NCI-H748 (cell line): ENCODE measurements around the gene LMF2.
A peak's percentile ranks its signal among the peaks of the same experiment; 100 is the strongest.
"Not testable (repeated sequence)": the region's sequence is repeated elsewhere in the genome, so short reads cannot be mapped to it uniquely, and the experiment has no call there.

Experiments used
- DNase-seq: peaks from one replicate; lab custom pipeline; 2025; ENCODE audit not compliant: unreplicated experiment; lab: John Stamatoyannopoulos, UW

Gene LMF2

DNA sequence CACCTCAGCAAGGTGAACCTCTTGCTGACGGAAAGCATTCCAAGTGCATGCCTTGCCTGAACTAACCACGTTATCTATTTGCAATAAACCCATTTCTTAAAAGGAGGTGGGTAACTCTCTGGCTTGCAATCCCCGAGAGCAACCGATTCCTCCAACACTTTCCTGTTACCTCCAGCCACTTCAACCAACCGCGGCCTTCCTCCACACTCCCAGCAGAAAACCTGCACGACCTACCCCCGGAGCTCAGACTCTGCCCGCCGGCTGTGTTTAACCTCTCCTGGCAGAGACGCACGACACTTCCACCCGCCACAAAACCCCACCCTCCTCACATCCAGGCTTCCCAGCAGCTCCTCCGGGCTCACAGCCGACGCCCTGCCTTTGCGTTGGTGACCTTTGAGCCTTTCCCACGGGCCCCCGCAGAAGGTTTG, 17.2 kb upstream of the LMF2 start:
- peak; percentile 59 for DNase-seq

DNA sequence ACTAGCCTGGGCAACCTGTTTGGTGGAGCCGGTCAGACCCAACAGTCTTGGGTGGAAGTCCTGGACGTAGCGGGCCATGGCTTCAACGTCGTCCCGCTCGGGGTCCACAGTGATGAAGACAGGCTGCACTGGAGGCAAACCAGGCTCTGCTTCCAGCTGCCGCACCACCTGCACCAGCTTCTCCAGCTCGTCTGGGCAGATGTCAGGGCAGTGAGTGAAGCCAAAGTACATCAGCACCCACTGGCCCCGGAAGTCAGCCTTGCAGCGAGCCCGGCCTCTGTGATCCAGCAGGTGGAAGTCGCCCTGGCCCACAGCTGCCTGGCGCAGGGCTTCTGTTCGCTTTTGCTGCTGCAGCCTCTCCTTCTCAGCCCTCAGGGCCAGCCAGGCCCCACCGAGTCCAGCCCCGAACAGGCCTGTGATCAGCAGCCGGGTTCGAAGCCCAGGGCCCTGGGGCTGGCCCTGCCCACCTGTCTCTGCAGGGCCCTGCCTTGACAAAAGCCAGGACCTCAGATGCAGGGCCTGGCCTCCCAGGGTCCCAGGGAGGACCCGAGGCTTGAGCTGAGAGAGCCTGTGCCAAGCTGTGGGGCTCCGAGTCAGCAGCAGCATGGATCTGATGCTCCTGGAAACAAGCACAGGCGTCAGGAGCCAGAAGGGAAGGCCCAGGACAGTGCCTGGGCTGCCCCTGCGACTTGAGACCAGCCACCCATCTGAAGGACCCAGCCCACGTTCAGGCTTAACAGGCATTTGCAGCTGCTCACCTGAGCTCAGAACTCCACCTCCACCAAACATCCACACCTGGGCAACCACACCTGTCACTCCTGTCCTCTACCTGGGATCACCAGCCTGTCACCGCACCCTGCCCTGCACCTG, 16.5 kb upstream of the LMF2 start:
- peak; percentile 37 for DNase-seq

DNA sequence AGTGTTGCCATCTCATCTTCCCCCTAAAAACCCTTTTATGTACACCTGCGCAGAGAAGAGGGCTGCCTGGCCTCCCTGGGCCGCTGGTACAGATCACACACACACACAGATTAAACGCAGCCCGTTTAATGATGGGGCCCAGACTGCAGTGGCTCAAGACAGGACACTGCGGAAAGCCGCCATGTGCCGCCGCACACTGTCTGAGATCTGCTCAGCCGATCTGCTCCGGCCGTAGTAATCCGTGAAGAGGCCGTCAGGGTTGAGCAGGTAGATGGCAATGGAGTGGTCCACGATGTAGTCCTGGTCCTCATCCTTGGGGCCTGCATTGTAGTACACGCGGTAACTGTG, 15.9 kb upstream of the LMF2 start:
- DNase-seq: no peak

DNA sequence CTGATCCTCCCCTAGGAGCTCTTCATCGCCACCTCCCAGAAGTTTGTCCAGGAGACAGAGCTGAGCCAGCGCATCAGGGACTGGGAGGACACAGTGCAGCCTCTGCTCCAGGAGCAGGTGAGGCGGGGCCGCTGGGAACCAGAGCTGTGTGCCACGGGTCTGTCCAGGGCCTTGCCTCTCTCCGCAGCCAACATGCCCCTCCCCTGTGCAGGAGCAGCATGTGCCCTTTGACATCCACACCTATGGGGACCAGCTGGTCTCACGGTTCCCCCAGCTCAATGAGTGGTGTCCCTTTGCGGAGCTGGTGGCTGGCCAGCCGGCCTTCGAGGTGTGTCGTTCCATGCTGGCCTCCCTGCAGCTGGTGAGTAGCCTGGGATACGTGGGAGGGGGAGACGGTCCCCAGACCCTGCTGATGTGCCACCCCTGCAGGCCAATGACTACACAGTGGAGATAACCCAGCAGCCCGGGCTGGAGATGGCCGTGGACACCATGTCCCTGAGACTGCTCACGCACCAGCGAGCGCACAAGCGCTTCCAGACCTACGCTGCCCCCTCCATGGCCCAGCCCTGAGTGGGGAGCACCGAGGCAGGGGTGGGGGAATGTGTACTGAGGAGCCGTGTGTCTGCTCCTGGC, 15.4 kb upstream of the LMF2 start:
- DNase-seq: no peak

DNA sequence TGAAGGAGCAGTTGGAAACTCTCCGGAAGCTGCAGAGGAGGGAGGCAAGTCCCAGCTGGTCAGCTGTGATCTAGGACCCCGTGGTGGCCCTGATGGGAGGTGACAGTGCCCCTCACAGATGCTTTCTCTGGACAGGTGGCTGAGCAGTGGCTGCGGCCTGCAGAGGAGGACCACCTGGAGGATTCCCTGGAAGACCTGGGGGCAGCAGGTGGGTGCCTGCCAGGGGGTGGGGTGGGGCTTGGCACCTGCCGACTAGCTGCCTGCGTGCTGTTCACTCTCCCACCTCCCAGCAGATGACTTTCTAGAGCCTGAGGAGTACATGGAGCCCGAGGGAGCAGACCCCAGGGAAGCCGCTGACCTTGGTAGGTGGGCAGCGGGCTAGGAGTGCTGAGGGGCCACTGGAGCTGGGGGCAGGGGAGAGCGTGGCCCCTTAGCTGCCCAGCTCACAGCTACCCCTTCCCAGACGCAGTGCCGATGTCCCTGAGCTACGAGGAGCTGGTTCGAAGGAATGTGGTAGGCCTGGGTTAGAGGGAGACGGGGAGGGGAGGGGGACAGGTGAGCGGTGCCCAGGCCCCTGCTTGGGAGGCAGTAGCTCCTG, 14.8 kb upstream of the LMF2 start:
- DNase-seq: no peak

DNA sequence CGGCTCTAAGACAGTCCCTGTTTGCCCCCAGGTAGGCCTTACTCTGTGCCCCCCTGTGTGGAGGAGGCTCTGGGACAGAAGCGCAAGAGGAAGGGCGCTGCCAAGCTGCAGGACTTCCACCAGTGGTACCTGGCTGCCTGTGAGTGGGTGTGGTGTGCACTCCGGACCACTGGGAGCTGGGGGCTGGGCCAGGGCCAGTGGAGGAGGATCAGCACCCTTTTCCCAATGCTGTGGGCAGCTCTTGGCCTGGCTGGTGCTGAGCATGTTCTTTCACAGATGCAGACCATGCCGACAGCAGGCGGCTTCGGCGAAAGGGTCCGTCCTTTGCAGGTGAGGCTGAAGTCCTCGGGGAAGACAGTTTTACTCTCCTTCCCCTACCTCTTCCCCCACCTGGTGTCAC, 14.2 kb upstream of the LMF2 start:
- no peak for DNase-seq

DNA sequence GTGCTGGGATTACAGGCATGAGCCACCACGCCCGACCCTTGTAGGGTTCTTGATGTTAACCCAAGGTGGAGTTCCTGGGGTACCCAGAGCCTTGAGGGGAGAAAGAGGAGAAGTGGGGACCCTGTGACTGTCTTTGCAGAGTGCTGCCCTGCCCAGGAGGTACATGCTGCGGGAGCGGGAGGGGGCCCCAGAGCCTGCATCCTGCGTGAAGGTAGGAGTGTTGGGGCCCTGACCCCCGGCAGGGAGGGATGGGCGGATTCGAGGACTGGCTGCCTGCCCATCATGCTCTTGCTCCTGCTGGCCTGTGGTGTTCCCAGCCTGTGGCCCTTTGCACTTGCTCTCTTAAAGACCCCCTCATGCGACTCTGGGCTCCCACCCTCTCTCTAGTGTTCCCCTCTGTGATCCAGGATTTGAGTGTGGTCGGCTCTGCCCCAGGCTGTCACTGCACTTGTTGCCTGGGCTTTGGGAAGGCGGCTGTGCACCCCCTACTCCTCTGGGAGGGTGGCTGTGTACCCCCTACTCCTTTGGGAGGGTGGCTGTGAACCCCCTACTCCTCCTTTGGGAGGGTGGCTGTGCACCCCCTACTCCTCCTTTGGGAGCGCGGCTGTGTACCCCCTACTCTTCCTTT, 13.4 kb upstream of the LMF2 start:
- DNase-seq: no peak

DNA sequence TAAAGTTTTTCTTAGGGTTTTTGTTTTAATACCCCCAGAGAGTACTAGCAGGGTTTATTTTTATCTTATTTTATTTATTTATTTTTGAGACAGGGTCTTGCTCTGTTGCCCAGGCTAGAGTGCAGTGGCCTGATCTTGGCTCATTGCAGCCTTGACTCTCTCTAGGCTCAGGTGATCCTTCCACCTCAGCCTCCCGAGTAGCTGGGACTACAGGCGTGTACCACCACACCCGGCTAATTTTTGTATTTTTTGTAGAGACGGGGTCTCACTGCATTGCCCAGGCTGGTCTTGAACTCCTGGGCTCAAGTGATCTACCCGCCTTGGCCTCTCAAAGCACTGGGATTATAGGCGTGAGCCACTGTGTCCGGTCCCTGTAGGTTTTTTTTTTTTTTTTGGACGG, 12.7 kb upstream of the LMF2 start:
- not testable (repeated sequence) for DNase-seq

DNA sequence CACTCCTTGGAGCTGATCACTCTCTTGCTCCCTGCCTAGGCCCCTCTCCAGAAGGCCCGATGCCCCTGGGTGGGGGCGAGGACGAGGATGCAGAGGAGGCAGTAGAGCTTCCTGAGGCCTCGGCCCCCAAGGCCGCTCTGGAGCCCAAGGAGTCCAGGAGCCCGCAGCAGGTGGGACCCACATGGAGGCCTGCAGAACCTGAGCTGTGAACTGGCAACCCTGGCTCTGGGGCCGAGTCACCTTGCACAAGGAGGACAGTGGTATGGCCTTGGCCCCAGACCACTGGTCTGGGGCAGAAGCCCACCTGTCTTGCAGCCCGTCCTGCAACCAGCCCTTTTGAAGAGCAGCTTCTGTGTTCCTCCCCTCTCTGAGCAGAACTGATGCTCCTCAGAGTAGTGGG, 11.6 kb upstream of the LMF2 start:
- DNase-seq: no peak

DNA sequence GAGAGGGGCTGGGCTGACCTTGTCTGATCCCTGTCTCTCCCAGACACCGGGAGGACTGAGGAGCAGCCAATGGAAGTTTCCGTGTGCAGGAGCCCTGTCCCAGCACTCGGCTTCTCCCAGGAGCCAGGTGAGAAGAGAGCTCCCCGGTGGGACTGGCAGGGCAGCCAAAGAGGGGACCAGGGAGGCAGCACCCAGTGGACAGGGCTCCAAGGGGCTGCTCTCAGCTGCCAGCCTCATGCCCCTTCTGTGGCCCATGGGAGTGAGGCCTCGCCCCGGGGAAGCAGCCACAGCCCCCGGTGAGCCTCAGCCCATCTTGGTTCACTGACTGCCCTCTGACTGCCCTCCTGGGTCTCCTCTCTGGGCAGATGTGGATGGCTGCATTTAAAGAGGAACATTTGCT, 11.1 kb upstream of the LMF2 start:
- DNase-seq: no peak

DNA sequence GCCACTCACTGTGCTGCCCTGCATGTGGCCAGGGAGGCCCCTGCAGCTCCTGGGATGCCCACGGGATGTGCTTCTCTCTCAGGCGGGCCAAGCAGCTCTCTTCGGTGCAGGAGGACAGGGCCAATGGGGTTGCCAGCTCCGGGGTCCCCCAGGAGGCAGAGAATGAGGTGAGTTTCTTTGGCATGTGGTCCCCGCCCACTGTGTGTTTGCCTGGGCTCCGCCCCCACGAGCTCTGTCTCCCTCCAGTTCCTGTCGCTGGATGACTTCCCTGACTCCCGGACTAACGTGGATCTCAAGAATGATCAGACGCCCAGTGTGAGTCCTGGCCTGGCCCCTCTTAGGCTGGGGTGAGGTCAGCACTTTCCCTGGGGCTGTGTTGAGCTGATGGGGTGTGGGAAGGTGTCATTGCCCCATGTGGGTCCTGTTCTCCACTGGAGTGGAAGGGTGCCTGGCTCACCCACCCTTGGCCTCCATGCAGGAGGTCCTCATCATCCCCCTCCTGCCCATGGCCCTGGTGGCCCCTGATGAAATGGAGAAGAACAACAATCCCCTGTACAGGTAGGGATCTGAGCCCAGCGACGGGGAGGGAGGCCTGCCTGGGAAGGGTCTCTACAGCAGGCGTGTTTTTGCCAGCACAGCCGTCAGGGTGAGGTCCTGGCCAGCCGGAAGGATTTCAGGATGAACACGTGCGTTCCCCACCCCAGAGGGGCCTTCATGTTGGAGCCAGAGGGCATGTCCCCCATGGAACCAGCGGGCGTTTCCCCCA, 10.2 kb upstream of the LMF2 start:
- DNase-seq: no peak

DNA sequence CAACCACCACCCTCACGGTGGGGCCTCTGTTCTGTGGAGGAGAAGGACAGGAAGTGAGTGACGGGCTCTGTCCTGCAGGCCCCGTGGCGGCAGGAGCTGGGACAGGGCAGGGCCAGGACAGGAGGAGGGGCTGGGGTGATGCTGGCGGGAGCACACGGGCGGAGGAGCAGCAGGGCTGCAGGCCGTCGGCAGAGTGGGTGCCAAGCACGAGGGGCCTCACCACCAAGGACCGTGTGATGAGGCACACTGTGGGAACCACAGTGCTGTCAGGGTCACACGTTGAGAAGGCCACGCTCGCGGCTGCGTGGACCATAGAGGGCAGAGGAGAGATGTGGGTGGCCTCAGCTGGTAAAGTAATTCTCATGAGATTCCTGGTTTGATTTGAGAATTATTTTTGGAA, 9.4 kb upstream of the LMF2 start:
- no peak for DNase-seq

DNA sequence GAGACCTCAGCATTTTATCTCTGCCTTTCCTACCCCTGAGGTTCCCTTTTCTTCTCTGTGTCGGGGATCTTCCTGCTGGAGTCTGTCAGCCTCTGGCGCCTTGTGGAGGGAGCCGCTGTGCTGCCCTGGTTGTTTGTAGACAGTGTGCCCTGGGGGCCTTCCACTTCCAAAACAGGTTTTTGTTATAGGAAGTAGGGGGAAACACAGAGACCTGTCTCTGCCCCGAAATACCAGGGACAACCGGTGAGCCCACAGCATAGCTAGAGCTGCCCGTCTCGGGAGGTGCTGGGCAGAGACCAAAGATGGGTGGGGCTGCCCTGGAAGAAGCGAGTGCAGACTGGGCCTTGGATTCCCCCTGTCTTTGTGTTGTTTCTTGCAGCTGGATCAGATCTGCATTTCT, 8.6 kb upstream of the LMF2 start:
- no peak for DNase-seq

DNA sequence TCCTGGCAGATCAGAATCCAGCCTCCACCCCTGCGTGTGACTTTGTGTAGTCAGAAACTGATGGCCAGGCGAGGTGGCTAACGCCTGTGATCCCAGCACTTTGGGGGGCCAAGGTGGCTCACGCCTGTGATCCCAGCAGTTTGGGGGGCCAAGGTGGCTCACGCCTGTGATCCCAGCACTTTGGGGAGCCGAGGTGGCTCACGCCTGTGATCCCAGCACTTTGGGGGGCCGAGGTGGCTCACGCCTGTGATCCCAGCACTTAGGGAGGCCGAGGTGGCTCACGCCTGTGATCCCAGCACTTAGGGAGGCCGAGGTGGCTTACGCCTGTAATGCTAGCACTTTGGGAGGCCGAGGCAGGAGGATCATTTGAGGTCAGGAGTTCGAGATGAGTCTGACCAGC, 5.7 kb upstream of the LMF2 start:
- DNase-seq: no peak

DNA sequence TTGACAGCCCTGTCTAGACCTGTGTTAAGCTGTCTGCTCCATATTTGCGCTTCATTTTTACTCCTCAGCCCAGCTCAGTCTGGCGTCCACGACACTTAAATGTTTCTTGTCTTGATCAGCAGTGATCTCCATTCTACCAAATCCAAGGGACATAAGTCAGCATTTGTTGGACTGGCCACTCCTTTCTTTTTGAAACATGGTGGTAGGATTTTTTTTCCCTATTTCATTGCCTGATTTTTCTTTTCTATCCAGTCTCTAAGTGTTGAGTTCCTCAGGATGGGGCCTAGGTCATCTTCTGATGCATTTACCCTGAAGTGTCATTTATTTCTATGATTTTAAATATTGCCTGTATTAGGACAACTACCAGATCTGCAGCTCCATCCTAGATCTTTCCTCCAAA, 1.4 kb upstream of the LMF2 start:
- no peak for DNase-seq

DNA sequence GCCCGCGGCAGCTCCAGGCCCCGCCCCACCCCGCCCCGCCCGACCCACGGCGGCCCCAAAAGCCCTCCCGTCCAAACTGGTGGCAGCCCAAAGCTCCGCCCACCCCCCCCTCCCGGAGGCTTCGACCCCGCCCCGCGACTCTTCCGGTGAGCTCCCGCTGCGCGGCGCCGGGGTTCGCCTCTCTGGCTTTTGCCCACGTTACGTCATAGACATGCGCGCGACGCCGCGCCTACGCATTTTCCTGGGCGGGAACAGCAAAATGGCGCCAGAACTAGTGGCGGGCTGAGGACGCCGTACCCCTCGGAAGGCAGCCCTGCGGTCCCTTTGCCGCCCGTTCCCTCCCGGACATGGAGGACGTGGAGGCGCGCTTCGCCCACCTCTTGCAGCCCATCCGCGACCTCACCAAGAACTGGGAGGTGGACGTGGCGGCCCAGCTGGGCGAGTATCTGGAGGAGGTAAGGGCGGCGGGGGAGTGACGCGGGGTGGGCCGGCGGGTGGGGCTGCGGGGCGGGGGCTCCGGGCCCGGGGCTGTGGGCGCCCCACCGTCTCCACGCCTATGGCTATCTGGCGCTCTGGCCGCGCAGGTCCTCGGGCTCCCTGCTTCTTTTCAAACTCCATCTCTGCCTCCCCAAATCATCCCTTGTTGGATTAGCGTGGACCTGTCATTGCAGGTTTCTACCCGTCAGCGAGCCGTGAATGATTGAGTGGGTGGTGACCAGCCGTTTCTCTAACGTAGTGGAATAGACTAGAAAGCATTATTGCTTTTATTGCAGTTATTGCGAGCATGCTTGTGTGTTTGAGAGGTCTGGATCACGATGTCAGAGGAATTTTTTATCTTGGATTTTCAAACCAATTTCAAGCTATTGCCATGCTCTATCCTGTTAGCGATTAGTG, 736 bp upstream of the LMF2 start, which contains the start of gene NCAPH2:
NCAPH2 (plus strand) TSS at position 234 of the 894 bp plus-strand sequence; CDS start at position 348, 114 bp downstream.
- peak; percentile 97 for DNase-seq

DNA sequence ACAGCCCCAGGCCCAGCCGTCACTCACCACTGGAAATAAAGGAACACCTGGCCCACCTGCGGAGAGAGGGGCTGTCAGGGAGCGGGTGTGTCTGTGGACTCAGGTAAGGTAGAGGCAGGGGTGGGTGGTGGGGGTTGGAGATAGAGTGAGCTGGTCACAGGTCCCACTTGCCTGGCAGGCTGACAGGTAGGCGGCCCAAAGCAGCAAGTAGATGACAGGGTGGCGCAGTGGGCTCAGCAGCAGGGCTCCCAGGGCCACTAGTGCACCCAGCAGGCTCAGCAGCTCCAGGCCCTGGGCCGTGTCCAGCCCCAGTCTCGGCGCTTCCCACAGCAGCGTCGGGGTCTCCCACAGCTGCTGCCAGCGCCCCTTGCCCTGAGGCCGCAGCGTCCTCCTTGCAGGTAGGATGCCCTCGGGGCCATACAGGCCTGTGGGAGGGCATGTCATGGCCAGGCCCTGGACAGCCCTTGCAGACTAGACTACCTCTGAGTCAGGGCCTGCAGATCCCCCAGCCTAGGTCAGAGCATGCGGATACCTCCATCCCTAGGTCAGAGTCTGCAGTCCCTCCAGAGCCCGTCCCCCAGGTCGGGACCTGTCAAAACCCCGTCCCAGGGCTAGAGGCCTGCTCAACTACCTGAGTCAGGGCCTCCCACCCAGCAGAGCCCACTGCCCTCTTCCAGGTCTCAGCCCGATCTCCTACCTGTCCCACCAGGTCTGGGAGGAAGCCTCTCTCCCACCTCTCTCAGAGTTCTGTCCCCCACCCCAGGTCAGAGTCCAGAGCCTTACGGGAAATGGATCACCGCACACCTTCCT, 686 bp downstream of the LMF2 start:
- peak; percentile 57 for DNase-seq

DNA sequence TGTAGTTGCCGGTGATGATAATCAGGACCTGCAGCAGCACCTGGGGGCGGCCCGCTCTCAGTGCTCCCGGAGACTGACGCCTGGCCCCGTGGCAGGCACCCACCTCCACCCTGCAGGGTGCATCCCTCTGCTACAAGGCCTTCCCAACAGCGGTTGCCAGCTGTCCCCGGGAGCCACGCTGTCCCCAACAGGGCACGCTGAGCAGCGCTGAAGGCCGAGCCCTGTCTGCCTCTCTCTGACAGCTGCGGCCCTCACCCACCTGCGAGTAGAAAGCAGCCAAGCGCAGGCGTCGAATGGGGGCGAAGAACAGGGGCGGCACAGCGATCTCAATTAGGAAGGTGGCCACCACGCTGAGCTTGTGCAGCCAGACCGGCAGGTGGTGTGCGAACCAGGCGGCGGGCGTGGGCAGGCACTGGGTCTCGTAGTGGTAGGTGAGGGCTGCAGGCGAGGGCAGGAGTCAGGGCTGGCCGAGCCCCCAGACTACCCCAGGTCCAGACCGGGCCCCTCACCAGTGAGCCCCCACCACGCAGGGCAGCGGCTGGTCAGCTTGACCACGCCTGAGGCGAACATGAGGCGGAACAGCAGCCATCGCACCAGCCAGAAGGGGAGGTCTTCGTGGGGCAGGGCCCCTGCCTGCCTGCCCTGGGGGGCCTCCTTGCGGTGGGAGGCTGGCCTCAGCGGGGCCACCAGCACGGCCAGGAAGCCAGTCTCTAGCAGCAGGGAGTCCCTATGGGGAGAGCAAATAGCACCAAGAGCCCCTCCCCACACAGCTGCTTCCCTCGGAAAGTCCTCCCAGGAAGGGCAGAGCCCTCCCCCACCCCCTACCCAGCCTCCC, 1.5 kb downstream of the LMF2 start:
- no peak for DNase-seq
